Activated T-helper 1 cell treated with anti-CD3 and anti-CD28 coated beads, Interleukin-12 subunit alpha, Interleukin-12 subunit beta, Interleukin-2, Interleukin-4 antibody, amounts not matched to agents 30 ng/mL and 10 ng/mL and 1 ng/mL, durations not matched to agents 14 hours and 24 hours and 36 hours (primary cell): ENCODE results near the gene RASA3. TPM values are rescaled to one million over a fixed set of nuclear protein-coding genes. Genes with fewer than 3 reads are reported as not detected.
"Not testable (repeated sequence)": the region's sequence is repeated elsewhere in the genome, so short reads cannot be mapped to it uniquely, and the experiment has no call there.

Experiments
- DNase-seq: peaks from one replicate; pipeline ENCODE4 v3.0.0; 2021; ENCODE audit warnings: low spot score
- H3K27ac Mint-ChIP-seq: one replicate; pipeline ENCODE4 v1.8.0; 2021; ENCODE audit warnings: mild to moderate bottlenecking, mixed read lengths
- H3K27me3 Mint-ChIP-seq: one replicate; pipeline ENCODE4 v1.8.0; 2022; ENCODE audit warnings: mild to moderate bottlenecking, moderate library complexity, mixed read lengths; ENCODE audit not compliant: insufficient read depth
- H3K36me3 Mint-ChIP-seq: one replicate; pipeline ENCODE4 v1.8.0; 2021; ENCODE audit warnings: low read depth, mixed read lengths
- H3K4me1 Mint-ChIP-seq: one replicate; pipeline ENCODE4 v1.8.0; 2021; ENCODE audit warnings: low read depth, mixed read lengths
- H3K4me3 Mint-ChIP-seq: one replicate; pipeline ENCODE4 v1.8.0; 2021; ENCODE audit warnings: mild to moderate bottlenecking, moderate library complexity, mixed read lengths
- H3K9me3 Mint-ChIP-seq: one replicate; pipeline ENCODE4 v1.8.0; 2021; ENCODE audit warnings: mixed read lengths
- intact Hi-C: fragments of 100-400 bp; cut with micrococcal nuclease; formaldehyde crosslinking; loops from one replicate; pipeline ENCODE4 v1.15.1; 2024
- total RNA-seq: library from RNA; stranded (reverse); gene quantifications from 2 replicates; pipeline ENCODE4 v1.2.3, GENCODE V29; 2022

RASA3 gene
- total RNA-seq, 1 donor from 2014 or later: 23.5 TPM

DNA sequence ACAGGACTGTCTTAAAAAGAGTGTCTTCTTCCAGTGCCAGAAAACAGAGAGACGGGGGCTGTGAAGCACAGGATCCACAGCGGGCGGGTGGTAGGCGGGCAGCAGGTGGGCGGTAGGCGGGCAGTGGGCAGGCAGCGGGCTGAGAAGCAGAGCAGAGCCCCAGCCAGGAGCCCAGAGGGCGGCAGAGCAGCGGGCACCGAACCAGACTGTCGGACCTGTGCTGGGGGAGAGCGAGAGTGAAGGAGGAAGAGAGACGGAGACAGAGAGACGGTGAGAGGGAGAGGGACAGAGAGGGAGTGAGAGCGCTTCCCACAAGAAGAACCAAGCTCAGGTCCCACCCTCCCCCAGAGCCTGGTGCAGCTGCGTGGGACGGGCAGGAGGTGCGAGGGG is 30.3 kb downstream of the RASA3 start:
- Mint-ChIP-seq H3K36me3 (peaks cover 8% of the 10 kb centered on the region), H3K9me3 (no peaks in the 10 kb centered on the region), H3K4me1 (peaks cover 7% of the 10 kb centered on the region), H3K27me3 (no peaks in the 10 kb centered on the region), H3K4me3 (no peak overlapping the region), H3K27ac (no peak overlapping the region)
- intact Hi-C loops: no loop called here
- no peak for DNase-seq

DNA sequence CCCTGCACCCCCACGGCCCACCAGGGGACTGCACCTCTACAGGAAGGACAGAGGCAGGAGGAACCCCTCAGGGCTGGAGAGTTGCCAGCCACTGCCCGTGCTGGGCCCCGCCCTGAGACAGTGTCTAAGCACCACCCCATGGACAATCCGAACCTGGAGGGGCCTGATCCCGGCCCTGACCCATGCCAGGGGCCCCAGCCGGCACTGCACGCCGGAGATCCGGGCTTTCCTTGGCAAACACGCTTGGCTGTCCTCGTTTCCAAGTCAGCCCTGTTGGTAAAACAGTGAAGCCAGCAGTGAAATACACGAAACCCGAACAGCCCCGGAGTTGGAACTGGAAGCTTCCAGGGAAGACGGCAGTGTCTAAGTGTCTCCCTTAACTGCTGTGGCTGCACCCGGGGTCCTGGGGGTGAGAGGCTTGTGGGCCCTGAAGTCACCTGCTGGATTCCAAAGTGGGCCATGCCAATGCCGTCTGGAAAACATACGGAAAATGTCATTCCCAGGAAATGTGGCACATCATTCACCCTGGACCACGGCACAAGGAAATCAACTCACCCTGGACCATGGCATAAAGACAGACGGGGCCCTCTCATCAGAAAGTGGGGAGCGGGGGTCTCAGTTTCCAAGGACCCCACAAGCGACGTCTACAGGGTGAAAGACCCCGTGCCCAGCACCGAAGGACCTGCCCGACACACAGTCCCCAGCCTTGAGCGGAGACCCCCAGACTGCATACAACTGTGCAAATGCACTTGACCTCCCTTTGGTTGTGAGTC is 30.9 kb downstream of the RASA3 start:
- Mint-ChIP-seq H3K9me3 (no peaks in the 10 kb centered on the region), H3K4me1 (peaks cover 13% of the 10 kb centered on the region), H3K27me3 (no peaks in the 10 kb centered on the region), H3K27ac (no peak overlapping the region), H3K4me3 (no peak overlapping the region), H3K36me3 (peaks cover 14% of the 10 kb centered on the region)
- DNase-seq: no peak
- intact Hi-C loops: no loop called here

DNA sequence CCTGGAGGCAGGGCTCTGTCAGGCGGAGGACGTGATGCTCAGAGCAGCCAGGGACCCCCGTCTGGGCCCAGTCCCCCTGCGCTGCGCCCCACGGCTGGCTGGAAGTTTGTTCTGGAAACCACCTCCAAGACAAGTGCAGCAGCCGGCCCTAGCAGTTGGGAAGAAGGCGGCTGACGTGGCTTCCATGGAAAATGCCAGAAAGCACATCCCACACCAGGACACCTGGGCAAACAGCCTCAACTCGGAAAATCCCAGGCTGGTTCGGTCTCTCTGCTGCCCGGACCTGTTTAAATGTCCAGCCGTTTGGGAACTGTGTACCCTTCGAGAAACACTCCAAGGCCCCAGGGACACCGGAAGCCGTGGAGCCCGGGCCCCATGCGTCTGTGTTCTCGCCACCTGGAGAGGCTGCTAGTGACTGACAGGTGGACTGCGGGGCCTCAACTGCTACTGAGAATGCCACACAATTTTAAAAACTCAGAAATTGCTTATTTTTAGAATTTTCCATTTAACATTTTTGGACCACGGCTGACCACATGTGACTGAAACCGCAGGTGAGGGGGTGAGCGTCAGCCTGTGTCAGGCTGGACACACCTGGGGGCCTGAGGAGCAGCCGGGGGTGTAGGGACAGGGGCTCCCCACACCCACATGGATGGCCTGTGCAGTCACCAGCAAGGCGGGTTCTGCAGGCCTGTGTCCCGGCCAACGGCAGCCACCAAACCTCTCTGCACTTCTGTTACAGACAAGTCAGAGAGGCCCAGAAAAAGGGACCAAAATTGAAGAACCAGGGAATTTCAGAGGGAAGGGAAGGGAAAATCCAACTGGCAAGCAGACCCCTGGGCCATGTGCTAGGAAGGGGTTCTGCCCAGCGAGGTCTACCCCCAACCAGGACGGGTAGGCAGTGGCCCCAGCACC is 31.7 kb downstream of the RASA3 start:
- H3K4me1 Mint-ChIP-seq: peaks cover 14% of the 10 kb centered on the region
- no peaks in the 10 kb centered on the region for H3K27me3 Mint-ChIP-seq
- intact Hi-C loops: no loop called here
- H3K27ac Mint-ChIP-seq: no peak overlapping the region
- peaks cover 16% of the 10 kb centered on the region for H3K36me3 Mint-ChIP-seq
- DNase-seq: no peak
- no peak overlapping the region for H3K4me3 Mint-ChIP-seq
- H3K9me3 Mint-ChIP-seq: no peaks in the 10 kb centered on the region

DNA sequence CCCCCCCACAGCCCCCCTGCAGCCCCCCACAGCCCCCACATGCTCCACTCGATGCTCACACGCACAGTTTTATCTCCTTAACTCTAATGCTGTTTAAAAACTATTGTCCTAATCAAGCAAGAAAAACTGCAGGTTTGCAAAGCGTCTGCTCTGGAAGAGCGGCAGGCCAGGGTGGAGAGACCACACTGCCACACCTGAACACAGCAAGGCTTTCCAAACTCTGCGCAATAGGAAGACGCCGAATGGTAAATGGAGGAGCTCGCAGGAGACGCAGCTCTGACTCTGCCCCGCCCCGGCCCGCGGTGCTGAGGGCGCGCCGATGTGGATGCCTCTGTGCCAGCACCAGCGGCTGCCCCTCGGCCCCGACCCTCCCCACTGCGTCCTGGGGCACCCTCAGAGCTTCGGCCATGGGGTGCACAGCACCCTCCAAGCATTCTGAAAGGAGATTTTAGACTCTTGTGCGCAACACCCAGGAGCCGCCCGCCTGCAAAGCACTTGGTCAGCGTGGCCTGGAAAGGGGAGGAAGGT is 32.4 kb downstream of the RASA3 start:
- no peaks in the 10 kb centered on the region for H3K9me3 Mint-ChIP-seq
- H3K27ac Mint-ChIP-seq: peak overlapping the region; percentile 71
- H3K4me1 Mint-ChIP-seq: peaks cover 19% of the 10 kb centered on the region
- peaks cover 18% of the 10 kb centered on the region for H3K36me3 Mint-ChIP-seq
- no peaks in the 10 kb centered on the region for H3K27me3 Mint-ChIP-seq
- no peak for DNase-seq
- no peak overlapping the region for H3K4me3 Mint-ChIP-seq
- intact Hi-C loops: no loop called here

DNA sequence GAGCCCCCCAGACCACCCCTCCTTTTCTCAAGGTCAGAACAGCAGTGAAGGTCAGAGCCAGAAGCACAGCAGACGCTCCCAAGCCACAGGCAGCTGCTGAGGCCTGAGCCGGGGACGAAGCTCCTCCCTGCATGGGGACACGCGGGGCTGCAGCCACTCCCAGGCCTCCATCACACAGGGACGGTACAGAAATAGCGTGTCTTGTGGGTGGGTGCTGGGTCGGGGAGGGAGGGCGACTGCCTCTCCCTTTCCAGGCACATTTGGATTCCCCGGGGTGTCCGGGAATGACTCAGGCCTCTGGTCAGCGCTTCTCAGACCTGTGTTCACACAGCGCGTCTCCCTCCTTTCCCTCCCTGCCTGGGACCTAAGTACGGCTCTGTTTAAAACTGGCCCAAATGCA is 33.2 kb downstream of the RASA3 start:
- no peak for DNase-seq
- H3K36me3 Mint-ChIP-seq: peaks cover 19% of the 10 kb centered on the region
- H3K4me3 Mint-ChIP-seq: no peak overlapping the region
- no peak overlapping the region for H3K27ac Mint-ChIP-seq
- no peaks in the 10 kb centered on the region for H3K27me3 Mint-ChIP-seq
- H3K9me3 Mint-ChIP-seq: peaks cover 2% of the 10 kb centered on the region
- H3K4me1 Mint-ChIP-seq: peaks cover 22% of the 10 kb centered on the region
- intact Hi-C loops: no loop called here

DNA sequence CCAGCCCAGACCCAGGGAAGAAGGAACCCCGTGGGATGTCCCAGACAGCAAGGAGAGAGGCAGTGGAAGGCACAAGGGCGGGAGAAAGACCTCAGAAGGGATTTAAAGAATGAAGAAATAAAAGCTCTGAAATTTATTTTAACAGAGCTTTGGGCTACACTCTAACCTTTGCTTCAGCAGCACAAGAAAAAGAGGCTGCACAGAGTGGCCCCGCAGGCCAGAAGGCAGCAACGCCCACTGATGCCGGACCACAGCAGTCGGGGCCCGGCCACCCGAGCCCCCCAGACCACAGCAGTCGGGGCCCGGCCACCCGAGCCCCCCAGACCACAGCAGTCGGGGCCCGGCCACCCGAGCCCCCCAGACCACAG is 33.8 kb downstream of the RASA3 start:
- H3K4me3 Mint-ChIP-seq, H3K9me3 Mint-ChIP-seq, H3K27me3 Mint-ChIP-seq, intact Hi-C loops, DNase-seq: not testable (repeated sequence)
- Mint-ChIP-seq H3K27ac (peak overlapping the region; percentile 50), H3K4me1 (peaks cover 25% of the 10 kb centered on the region), H3K36me3 (peaks cover 24% of the 10 kb centered on the region)

DNA sequence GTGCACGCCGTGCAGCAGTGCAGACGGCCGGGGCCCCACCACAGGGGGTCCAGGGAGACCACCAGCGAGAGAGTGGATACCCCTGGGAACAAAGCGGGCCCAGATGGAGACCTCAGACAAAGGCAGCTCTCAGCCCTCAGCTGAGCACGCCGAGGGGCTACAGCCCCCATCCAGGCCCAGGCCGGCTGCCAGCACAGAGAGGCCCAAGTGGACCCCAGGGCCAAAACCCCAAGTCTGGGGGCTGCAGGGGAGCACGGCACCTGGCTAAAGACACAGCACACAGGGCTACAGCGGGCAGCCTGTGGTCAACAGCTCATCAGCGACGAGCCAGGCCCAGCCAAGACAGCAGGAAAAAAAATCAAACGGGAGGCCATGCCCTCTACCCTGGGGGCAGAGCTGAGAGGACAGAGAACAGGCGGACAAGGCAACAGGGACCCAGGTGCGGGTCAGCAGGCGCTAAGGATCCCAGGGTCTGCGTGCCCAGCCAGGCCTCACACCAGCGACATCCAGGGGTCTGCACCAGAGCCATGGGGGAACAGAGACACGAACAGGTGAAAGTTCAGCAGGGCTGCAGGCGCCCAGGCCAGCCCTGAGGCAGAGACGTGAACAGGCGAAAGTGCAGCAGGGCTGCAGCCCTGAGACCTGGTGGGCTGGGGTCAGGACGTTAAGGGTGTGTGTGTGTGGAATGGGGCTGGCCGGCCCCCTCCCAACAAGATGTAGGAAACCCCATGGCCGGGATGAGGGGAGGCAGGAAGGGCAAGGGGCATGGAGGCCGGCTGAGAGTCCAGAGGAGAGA is 34.3 kb downstream of the RASA3 start:
- DNase-seq: no peak
- Mint-ChIP-seq H3K9me3 (peaks cover 13% of the 10 kb centered on the region), H3K4me1 (peaks cover 25% of the 10 kb centered on the region), H3K36me3 (peaks cover 30% of the 10 kb centered on the region), H3K27me3 (no peaks in the 10 kb centered on the region), H3K27ac (peak overlapping the region; percentile 50), H3K4me3 (no peak overlapping the region)
- intact Hi-C loops: no loop called here

DNA sequence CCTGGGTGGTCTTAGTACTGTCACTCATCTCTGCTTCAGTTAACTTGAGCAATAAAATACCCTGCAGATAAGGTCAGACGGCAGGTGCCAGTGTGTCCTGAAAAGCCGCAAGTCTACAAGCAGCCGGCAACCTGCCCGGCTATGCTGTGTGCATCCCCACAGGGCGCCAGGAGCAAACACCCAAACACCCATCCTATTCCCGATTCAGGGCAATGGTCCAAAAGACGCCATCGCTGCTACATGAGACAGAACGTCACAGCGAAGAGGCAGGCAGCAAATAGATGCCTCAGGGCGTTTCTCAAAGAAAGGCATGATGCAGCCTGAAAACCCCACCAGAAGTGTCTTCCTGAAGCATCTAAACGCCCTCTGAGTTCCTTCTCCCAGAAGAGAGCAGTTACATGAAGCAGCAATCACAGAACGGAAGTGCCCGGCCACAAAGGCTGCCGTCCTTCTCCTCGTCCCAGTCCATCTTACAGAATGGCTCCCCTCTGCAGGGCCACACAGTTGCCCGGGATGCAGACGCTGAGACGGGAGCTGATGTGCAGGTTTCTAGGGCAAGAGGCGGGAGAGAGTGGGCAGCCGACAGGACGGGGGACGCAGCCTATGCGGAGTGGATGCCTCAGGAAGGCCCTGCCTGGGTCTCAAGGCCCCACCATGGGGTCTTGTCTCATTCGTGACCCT is 35.1 kb downstream of the RASA3 start:
- intact Hi-C loops: no loop called here
- H3K36me3 Mint-ChIP-seq: peaks cover 33% of the 10 kb centered on the region
- H3K27ac Mint-ChIP-seq: no peak overlapping the region
- H3K4me1 Mint-ChIP-seq: peaks cover 25% of the 10 kb centered on the region
- DNase-seq: no peak
- H3K27me3 Mint-ChIP-seq: no peaks in the 10 kb centered on the region
- no peak overlapping the region for H3K4me3 Mint-ChIP-seq
- H3K9me3 Mint-ChIP-seq: peaks cover 20% of the 10 kb centered on the region

DNA sequence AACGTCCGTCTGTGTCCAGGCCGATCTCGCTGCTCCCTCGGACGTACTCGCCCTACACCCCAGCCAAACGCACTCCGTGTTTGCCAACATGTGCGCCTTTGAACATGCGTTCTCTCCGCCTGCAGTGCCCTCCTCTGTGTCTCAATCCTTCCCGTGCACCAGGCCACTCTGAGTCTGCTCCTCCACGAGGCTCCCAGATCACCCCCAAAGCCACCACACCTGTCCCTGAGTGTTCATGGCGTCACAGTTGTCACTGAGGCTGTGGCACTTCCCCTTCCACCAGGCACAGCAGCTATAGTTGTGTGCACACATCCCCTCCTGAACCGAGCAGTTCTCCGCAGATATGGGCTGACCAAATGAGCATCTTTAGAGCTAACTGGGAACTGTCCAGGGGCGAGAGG is 35.6 kb downstream of the RASA3 start:
- H3K4me1 Mint-ChIP-seq: peaks cover 25% of the 10 kb centered on the region
- H3K4me3 Mint-ChIP-seq: no peak overlapping the region
- DNase-seq: no peak
- H3K9me3 Mint-ChIP-seq: peaks cover 25% of the 10 kb centered on the region
- H3K27ac Mint-ChIP-seq: no peak overlapping the region
- H3K27me3 Mint-ChIP-seq: no peaks in the 10 kb centered on the region
- intact Hi-C loops: no loop called here
- H3K36me3 Mint-ChIP-seq: peaks cover 36% of the 10 kb centered on the region

DNA sequence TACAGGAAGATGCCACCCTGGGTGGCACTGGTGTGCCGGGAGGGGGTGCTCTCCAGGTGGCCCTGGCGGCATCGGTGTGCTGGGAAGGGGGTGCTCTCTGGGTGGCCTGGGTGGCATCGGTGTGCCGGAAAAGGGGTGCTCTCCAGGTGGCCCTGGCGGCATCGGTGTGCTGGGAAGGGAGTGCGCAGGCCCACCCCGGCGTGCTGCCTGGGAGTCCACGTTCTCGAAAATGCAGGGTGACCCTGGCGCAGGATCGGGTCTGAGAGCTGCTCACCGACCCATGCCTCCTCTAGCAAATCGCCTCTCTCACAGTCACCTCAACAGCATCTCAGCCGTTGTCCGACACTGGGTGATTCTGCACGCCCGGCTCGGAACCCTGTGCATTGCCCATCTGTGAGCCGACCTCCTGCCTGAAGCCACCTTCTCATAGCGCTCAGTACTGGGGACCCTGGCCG is 36.4 kb downstream of the RASA3 start:
- intact Hi-C loops: no loop called here
- Mint-ChIP-seq H3K27ac (no peak overlapping the region), H3K9me3 (peaks cover 31% of the 10 kb centered on the region), H3K4me1 (peaks cover 25% of the 10 kb centered on the region), H3K4me3 (no peak overlapping the region), H3K27me3 (no peaks in the 10 kb centered on the region), H3K36me3 (peaks cover 40% of the 10 kb centered on the region)
- DNase-seq: no peak

DNA sequence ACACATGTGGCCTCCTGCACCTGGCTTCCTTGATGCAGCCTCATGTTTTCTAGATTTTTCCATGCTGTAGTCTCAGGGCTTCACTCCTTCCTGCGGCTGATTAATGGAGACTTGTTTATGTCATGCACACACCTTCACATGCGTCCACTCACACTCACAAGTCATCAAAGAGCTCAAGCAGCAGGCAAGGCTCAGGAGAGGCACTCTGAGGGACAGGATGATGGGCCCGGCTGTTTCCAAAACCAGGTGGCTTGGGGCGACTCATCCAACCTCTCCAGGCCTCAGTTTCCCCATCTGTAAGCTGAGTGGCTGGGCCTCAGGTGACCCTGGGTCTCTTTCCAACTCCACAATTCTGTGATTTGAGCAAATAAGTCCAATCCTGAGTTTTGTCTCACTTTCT is 36.9 kb downstream of the RASA3 start:
- no peak overlapping the region for H3K27ac Mint-ChIP-seq
- intact Hi-C loops: no loop called here
- peaks cover 25% of the 10 kb centered on the region for H3K4me1 Mint-ChIP-seq
- no peak overlapping the region for H3K4me3 Mint-ChIP-seq
- no peak for DNase-seq
- no peaks in the 10 kb centered on the region for H3K27me3 Mint-ChIP-seq
- H3K36me3 Mint-ChIP-seq: peaks cover 46% of the 10 kb centered on the region
- H3K9me3 Mint-ChIP-seq: peaks cover 33% of the 10 kb centered on the region

DNA sequence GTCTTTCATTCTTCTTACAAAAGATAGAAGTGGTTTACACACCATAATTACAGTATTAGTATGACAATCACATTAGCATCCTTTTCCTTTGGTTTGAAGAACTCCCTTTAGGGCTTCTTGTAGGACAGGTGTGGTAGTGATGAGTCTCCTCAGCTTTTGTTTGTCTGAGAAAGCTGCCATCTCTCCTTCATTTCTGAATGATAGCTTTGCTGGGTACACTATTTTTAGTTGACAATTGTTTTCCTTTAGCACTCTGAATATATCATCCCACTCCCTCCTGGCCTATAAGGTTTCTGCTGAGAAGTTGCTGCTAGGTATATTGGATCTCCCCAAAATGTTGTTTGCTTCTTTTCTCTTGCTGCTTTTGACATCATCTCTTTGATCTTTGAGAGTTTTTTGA is 39.3 kb downstream of the RASA3 start:
- H3K27me3 Mint-ChIP-seq: no peaks in the 10 kb centered on the region
- H3K9me3 Mint-ChIP-seq: peaks cover 37% of the 10 kb centered on the region
- H3K4me3 Mint-ChIP-seq: no peak overlapping the region
- H3K36me3 Mint-ChIP-seq: peaks cover 52% of the 10 kb centered on the region
- intact Hi-C loops: no loop called here
- H3K4me1 Mint-ChIP-seq: peaks cover 25% of the 10 kb centered on the region
- no peak for DNase-seq
- H3K27ac Mint-ChIP-seq: no peak overlapping the region
